MV-4-11 (cell line): ENCODE results near the gene SYT9.

Experiments used
- DNase-seq: peaks from one replicate; lab custom pipeline; 2025; lab: John Stamatoyannopoulos, UW

SYT9 gene, protein sequence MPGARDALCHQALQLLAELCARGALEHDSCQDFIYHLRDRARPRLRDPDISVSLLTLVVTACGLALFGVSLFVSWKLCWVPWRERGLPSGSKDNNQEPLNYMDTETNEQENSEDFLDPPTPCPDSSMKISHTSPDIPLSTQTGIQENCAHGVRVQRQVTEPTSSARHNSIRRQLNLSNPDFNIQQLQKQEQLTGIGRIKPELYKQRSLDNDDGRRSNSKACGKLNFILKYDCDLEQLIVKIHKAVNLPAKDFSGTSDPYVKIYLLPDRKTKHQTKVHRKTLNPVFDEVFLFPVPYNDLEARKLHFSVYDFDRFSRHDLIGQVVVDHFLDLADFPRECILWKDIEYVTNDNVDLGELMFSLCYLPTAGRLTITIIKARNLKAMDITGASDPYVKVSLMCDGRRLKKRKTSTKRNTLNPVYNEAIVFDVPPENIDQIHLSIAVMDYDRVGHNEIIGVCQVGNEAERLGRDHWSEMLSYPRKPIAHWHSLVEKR

GRCh38 chr11:7251836-7252682, at the start of gene SYT9:
SYT9 (plus strand) TSS chr11:7251904; CDS start chr11:7252187, 283 bp downstream.
- no peak for DNase-seq

DNA sequence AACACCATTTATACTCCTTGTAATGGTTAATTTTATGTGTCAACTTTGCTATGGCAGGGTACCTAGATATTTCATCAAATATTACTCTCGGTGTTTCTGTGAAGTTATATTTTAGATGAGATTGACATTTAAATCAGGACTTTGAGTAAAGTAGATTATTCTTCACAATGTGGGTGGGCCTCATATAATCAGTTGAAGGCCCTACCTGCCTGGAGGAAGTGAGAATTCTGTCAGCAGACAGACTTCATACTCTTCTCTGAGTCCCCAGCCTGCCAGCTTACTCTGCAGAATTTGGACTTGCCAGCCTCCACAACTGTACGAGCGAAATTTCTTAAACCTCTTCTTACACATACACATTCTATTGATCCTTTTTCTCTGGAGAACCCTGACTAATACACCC, 49.3 kb upstream of the SYT9 start:
- DNase-seq = no peak

- DNase-seq = no peak
These were observed 46.9 kb upstream of the SYT9 start for GRCh38 chr11:7204778-7205177.

DNA sequence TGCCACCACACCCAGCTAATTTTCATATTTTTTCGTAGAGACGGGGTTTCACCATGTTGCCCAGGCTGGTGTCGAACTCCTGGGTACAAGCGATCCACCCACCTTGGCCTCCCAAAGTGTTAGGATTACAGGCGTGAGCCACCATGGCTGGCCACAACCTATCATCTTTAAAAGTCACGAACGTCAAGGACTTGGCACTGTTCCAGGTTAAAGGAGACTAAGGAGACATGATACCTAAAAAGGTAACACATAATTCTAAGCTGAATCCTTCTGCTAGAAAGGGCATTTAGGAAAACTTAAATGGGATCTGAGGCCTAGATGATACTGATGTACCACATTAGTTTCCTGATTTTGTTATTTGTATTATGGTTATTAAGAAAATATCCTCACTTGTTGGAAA, 43.3 kb upstream of the SYT9 start:
- no peak for DNase-seq

GRCh38 chr11:7219491-7219890, 32.2 kb upstream of the SYT9 start:
- no peak for DNase-seq

DNA sequence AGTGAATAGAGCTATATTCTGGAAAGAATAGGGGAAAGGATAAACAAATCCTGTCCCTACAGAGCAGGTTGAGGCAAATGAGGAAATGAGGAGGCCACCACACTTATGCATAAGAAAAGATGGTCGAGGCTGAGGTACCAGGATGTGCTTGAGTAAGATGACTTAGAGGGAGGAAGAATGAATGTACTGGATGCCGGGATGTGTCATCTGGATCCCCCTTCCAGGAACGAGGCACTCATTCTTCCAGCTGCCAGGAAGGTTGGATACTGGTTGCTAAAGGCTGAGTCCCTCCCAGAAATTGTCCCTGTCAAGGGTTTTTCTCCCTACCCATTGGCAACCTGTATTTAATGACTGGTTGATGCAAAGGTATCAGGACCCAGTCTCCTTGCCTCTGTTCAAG, 31.1 kb upstream of the SYT9 start:
- no peak for DNase-seq

GRCh38 chr11:7222619-7223018, 29.1 kb upstream of the SYT9 start:
- no peak for DNase-seq

DNA sequence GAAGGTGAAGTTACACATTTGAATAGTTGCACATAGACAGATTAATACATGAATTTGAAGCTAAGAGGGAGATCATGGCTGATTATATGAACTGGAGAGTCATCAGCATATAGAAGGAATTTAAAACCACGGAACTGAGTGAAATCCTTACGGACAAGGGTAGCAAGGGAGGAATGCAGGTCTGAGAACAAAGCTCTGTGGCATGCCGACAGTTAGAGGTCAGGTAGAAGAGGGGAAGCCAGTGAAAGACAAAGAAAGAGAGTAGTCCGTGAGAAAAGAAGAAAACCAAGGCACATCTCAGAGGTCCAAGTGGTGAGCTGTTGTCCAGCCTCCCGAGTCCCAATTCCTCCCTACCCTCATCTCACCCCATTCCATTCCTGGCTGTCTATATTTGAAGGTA, 11.8 kb upstream of the SYT9 start:
- no peak for DNase-seq

GRCh38 chr11:7245341-7245740, 6.4 kb upstream of the SYT9 start:
- no peak for DNase-seq

DNA sequence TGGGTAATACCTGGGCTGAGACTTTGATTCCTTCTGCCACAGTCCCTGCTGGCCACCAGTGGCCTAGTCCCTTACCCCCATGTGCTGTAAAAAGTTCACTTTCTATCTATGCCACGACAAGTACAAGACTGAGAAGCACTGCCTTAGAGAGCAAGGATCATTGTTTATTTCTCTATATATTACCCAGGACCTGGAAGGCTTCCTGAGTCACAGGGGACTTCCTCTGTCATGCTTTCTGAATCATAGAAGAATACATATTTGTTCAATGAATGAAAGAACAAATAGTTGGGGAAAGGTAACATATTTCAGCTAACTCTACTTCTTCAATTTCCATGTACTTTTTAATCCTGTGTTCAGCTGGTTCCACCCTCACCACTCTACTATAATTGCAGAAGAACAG, 5.5 kb upstream of the SYT9 start:
- DNase-seq = no peak

DNA sequence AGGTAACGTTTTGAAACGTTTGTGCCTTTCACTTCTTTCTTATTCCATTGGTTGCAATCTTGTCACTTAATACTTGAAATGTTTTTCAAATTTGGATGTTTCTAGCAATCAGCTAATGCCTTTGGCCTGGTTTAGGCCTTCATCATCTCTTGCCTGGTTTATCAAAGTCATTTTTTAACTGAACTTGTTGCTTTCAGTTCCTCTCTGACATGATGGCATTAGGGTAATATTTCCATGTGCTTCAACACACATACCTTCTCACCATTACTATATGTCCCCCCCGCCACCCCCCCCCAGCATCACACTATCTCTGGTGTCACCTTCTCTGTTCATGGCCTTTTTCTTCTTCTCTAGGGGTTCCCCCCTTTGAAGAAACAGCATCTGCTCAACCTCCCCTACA, 1.5 kb upstream of the SYT9 start:
- no peak for DNase-seq

- DNase-seq = no peak
These were observed 243 bp upstream of the SYT9 start for GRCh38 chr11:7251487-7251835.

GRCh38 chr11:7252683-7253213, 1.0 kb downstream of the SYT9 start:
- DNase-seq = no peak

DNA sequence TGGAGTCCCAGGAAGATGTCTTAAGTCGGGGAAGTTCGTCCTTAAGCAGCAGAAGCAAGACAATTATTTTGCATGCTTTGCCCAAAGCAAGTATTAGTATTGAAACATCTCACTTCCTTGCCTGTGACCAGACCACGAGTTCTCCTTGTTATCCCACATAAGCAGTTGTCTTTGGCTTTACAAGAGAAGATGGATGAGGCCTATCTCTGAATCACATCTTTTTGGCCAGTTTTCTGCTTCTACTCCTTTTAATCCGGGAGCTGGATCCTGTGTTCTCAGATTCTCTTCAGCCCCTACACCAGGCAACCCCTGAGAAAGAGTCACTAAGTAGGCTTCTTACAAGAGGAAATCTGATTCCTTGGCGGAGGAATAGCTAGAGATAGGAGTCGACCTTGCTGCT, 2.1 kb downstream of the SYT9 start:
- DNase-seq = no peak

DNA sequence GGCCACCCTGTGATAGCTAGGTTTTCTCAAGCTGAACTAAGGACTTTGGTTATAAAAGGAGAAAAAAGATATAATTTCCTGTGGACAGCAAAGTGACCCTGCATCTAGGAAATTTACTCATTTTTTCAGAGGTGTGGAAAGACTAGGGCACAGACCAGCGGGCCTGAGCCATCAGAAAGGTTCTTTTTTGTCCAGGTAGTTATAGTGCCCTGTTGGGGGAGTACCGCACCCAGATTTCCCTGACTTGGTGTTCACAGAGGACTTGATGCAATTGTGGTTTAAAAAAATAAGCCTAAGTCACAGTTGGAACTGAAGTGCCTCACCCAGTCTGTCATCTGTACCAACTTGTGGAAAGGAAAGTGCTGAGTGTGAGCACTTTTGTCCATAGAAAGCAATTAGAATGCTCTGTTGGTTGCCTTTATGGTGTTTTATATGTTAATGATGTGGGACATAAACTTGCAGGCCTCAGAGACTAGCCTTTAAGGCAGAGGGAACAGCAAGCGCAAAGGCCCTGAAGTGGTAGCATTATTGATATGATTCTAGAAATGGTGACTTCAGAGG, 3.1 kb downstream of the SYT9 start:
- DNase-seq = no peak

DNA sequence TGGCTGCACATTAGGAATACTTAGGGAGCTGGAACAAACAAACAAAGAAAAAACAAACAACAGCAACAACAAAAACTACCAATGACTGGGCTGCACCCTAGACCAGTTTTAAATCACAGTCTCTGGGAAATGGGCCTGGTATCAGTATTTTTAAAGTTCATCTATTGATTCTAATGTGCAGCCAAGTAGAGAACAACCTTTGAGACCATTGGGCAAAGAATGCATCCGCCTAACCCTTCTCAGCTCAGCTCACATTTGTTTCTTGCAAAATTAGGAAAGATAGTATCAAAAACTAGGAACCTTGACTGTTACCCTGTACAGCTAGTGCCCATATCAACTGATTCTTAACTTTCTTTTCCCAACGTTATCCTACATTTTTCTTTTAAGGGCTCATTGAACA, 5.2 kb downstream of the SYT9 start:
- DNase-seq = no peak

- DNase-seq = no peak
These were observed 6.0 kb downstream of the SYT9 start for GRCh38 chr11:7257724-7258123.

- no peak for DNase-seq
These were observed 9.9 kb downstream of the SYT9 start for GRCh38 chr11:7261578-7261977.

- DNase-seq = no peak
These were observed 11.0 kb downstream of the SYT9 start for GRCh38 chr11:7262672-7263071.

DNA sequence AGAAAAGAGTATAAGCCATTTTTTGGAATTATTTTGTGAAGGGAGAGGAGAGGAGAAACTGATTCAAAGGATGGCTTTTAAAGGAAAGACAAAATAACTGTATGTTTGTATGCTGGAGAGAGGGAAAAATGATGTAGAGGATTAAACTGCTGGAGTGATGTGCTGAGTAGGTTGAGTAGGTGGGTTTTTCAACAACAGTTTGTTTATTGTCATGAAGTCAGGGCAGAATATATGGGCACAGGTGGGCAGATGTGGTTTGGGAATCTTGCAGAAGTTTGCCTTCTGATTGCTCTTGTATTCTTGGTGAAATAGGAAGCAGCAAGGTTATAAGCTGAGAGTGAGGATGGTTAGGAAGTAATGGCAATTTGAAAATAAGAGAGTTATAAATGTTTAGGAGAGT, 12.1 kb downstream of the SYT9 start:
- DNase-seq = no peak

DNA sequence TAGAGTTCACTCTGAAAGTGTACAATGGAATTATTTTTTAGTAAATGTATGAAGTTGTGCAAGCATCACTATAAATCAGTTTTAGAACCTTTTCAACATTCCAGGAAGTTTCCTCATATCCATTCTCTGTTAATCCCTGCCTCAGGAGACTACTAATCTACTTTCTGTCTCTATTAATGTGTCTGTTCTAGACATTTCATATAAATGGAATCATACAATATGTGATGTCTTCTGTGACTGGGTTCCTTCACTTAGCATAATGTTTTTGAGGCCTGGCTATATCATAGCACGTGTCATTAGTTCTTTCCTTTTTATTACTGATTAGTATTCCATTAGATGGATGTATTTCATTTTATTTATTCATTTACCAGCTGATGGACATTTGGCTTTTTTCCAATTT, 17.1 kb downstream of the SYT9 start:
- no peak for DNase-seq

DNA sequence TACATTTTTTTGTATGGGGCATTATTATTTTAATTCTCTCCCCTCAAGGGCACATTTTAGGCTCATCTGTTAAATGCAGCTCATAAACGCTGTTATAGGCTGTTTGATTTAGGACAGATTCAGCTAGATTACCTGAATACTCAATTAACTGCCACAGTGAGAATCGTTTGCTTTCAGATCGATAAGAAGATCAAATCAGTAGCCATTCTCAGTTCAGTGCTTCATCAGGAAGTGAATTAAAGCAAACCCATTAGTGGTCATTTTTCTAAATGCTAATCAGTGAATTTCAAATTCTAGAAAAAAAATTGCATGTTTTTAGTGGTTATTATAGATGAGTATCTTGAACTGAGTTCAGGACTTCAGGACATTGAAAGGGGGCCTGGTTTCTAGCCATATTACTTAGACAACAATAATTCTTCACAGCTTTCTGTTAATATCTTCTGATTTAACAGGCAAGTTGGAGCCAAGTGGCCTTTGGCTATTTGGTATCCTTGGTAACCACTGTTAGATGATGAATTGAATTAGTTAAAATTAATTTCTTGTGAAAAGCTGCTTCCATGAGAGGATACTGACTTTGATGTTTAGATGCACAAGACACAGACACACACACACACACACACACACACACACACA, 18.6 kb downstream of the SYT9 start:
- no peak for DNase-seq
